ENCODE results near the gene CTNNA2.
"Not testable (repeated sequence)": the region's sequence is repeated elsewhere in the genome, so short reads cannot be mapped to it uniquely, and the experiment has no call there.

The CTNNA2 gene

DNA sequence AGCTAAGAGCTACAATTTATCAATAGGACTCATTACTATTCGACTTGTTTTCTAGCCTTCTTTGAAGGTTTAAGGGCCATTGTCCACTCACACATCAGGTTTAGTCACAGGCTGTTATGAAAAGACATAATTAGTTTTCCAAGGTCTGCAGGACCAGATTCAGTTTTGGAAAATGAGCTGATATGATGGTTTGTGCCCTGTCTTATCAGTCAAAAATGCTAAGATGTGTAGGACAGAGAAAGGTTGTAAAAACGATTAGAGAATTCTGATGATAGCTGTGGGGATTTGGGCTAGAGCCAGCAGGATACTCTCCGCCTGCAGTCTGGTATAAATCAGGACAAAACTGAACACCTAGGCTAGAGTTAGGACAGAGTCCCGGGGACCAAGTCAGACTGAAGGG lies 578.4 kb downstream of the CTNNA2 start:
- Mint-ChIP-seq H3K27me3 (no peaks in the 10 kb centered on the region), H3K9me3 (no peaks in the 10 kb centered on the region), H3K36me3 (ENCODE audit: low read depth) (no peaks in the 10 kb centered on the region), H3K4me1 (no peaks in the 10 kb centered on the region), H3K27ac (no peak overlapping the region), H3K4me3 (no peak overlapping the region)
- ATAC-seq (no peak), DNase-seq (no peak)

DNA sequence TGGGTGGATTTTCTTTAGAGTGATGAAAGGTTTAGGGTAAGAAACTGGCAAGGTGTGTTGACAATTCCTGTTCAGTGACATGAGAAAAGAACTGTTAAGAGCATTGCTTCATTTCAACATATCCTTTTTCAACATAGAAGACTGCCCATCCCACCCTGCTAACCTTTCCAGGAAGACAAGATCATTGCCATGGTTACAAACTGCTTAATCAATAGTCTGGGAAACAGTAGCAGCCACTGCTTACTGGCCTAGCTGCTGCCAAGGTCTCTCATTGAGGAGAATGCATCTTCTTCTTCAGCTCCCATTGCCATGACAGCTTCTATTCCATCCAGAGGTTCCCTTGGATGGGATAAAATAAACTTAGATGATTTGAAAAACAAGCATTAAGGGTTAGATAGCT lies 579.6 kb downstream of the CTNNA2 start:
- DNase-seq, result no peak
- no peak for ATAC-seq
- Mint-ChIP-seq H3K27ac (no peak overlapping the region), H3K9me3 (no peaks in the 10 kb centered on the region), H3K4me3 (no peak overlapping the region), H3K36me3 (ENCODE audit: low read depth) (no peaks in the 10 kb centered on the region), H3K27me3 (no peaks in the 10 kb centered on the region), H3K4me1 (no peaks in the 10 kb centered on the region)

DNA sequence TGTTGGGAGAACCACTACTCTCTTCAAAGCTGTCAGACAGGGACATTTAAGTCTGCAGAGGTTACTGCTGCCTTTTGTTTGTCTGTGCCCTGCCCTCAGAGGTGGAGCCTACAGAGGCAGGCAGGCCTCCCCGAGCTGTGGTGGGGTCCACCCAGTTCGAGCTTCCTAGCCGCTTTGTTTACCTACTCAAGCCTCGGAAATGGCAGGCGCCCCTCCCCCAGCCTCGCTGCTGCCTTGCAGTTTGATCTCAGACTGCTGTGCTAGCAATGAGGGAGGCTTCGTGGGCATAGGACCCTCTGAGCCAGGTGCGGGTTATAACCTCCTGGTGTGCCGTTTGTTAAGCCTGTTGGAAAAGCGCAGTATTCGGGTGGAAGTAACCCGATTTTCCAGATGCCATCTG lies 585.7 kb downstream of the CTNNA2 start:
- not testable (repeated sequence) for DNase-seq, H3K27ac Mint-ChIP-seq, ATAC-seq

DNA sequence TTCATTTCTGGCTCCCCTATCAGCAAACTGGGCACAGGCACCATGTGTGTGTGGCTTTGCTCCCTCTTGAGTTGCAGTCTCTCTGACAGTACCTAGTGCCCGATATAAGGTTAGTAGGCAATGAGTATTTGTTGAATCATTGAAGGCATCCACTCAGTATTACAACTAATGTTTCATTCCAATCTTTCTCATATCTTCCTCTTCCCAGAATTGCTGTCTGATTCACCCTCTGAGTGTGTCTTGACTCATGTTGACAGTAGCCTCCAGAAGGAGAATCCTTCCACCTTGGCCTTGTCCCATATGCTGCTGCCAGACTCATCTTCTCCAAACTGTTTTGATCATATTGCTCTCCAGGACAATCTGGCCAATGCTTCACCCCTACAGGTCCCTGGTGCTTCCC lies 589.2 kb downstream of the CTNNA2 start:
- ATAC-seq (no peak), DNase-seq (no peak)
- H3K27ac Mint-ChIP-seq, result no peak overlapping the region
- H3K4me1 Mint-ChIP-seq, result no peaks in the 10 kb centered on the region
- no peak overlapping the region for H3K4me3 Mint-ChIP-seq
- H3K9me3 Mint-ChIP-seq, result peaks cover 14% of the 10 kb centered on the region
- H3K36me3 Mint-ChIP-seq (ENCODE audit: low read depth), result no peaks in the 10 kb centered on the region
- H3K27me3 Mint-ChIP-seq, result no peaks in the 10 kb centered on the region

More for the DNA sequence above, 585.7 kb downstream of the CTNNA2 start:
- not testable (repeated sequence) for H3K27me3 Mint-ChIP-seq; H3K4me1 Mint-ChIP-seq; H3K4me3 Mint-ChIP-seq; H3K36me3 Mint-ChIP-seq (ENCODE audit: low read depth)
- peaks cover 14% of the 10 kb centered on the region for H3K9me3 Mint-ChIP-seq

DNA sequence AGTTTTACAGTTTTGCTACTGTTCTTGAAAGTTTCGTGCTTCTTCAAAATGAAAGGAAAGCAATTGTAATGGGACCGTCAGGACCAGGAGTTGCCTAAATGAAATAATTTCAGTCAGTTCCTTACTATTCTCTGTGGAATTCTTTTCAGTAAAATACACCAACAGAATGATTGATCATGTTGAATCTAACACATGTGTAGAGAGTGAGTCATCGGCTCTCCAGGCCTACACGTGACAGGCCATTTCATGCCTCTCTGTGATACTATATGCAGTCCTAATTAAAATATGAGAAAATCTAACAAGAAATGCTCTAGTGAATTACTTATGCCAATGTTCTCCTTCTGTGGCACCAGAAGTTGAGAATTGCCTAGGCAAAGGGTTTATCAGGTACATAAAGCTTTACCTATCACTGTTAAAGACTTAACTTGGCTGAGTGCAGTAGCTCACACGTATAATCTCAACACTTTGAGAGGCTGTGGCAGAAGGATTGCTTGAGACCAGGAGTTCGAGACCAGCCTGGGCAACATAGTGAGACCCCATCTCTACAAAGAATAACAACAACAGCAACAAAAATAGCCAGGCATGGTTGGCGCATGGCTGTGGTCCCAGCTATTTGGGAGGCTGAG lies 592.3 kb downstream of the CTNNA2 start:
- H3K4me3 Mint-ChIP-seq, result no peak overlapping the region
- peaks cover 7% of the 10 kb centered on the region for H3K9me3 Mint-ChIP-seq
- no peaks in the 10 kb centered on the region for H3K36me3 Mint-ChIP-seq (ENCODE audit: low read depth)
- no peaks in the 10 kb centered on the region for H3K4me1 Mint-ChIP-seq
- DNase-seq (no peak), ATAC-seq (no peak)
- no peaks in the 10 kb centered on the region for H3K27me3 Mint-ChIP-seq
- no peak overlapping the region for H3K27ac Mint-ChIP-seq

DNA sequence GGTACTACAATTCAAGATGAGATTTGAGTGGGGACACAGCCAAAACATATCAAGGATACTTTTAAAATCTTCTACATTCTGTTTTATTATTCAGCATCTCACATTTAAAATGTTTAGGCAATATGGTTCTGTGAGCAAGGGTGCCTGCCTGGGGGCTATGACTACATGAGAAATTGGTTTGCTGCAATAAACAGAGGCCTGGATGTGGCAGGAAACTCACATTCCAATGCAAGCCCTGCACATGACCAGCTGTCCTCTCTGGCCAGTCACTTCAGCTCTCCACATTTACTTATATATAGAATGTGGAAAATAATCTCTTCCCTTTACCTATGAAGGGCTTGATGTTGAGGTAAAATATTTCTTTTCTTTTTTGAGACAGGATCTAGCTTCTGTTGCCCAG lies 598.3 kb downstream of the CTNNA2 start:
- H3K27me3 Mint-ChIP-seq, result no peaks in the 10 kb centered on the region
- H3K36me3 Mint-ChIP-seq (ENCODE audit: low read depth), result no peaks in the 10 kb centered on the region
- ATAC-seq, result no peak
- H3K9me3 Mint-ChIP-seq, result peaks cover 6% of the 10 kb centered on the region
- DNase-seq, result no peak
- H3K4me1 Mint-ChIP-seq, result no peaks in the 10 kb centered on the region
- H3K27ac Mint-ChIP-seq, result no peak overlapping the region
- H3K4me3 Mint-ChIP-seq, result no peak overlapping the region

DNA sequence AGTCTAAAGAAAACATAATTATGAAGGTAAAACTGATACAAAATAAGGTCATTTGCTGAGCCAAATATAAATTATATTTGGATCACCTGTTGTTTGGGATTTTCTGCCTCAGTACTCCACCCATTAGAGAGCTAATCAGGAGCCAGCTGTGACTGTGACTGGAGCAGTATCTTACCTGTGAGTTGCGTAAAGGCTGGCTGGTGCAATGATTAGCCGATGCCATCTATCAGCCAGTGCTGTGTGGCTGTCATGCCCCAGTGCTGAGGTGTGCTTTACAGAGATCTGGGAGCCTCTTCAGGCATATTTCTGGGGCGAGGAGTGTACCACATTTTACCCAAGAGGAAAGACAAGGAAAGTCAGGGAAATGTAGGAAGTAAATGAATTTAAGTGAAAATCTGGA lies 599.9 kb downstream of the CTNNA2 start:
- no peaks in the 10 kb centered on the region for H3K27me3 Mint-ChIP-seq
- H3K27ac Mint-ChIP-seq, result no peak overlapping the region
- no peak overlapping the region for H3K4me3 Mint-ChIP-seq
- H3K36me3 Mint-ChIP-seq (ENCODE audit: low read depth), result no peaks in the 10 kb centered on the region
- ATAC-seq (no peak), DNase-seq (no peak)
- H3K9me3 Mint-ChIP-seq, result peaks cover 6% of the 10 kb centered on the region
- no peaks in the 10 kb centered on the region for H3K4me1 Mint-ChIP-seq

DNA sequence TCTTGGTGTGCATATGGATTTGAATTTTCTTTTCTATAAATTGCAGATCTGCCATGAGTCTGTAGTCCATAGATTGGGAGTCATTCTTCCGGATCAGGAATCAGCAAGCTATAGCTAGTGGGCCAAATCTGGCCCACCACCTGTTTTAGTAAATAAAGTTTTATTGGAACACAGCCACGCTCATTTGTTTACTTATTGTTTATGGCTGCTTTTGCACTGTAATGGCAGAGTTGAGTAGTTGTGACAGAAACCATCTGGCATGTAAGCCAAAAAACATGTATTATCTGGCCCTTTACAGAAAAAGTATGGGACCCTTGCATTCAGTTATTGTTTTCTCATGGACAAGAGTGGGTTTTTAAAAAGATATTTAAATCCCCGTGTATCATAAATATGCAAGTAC lies 600.5 kb downstream of the CTNNA2 start:
- H3K27me3 Mint-ChIP-seq, result no peaks in the 10 kb centered on the region
- no peak for DNase-seq
- H3K27ac Mint-ChIP-seq, result no peak overlapping the region
- H3K4me1 Mint-ChIP-seq, result no peaks in the 10 kb centered on the region
- no peak for ATAC-seq
- no peak overlapping the region for H3K4me3 Mint-ChIP-seq
- no peaks in the 10 kb centered on the region for H3K36me3 Mint-ChIP-seq (ENCODE audit: low read depth)
- H3K9me3 Mint-ChIP-seq, result peaks cover 6% of the 10 kb centered on the region

DNA sequence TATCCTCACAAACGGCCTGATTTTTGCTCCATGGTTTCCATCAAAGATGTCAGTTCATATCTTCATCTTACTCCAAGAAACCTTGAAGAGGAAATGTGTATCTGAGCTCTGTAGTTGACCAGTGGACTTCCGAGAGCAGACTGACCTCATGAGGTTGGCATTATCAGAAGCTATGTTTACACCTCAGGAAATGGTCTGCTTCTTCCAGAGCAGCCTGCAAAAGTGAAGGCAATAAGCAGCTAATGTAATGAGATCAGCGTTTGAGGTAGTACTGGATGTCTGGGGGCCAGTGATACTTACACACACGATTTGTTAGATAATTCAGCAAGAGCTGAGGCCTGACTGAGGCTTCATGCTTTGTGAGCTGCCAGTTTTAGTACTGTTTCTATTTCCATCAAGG lies 602.0 kb downstream of the CTNNA2 start:
- H3K36me3 Mint-ChIP-seq (ENCODE audit: low read depth), result no peaks in the 10 kb centered on the region
- H3K9me3 Mint-ChIP-seq, result peaks cover 6% of the 10 kb centered on the region

DNA sequence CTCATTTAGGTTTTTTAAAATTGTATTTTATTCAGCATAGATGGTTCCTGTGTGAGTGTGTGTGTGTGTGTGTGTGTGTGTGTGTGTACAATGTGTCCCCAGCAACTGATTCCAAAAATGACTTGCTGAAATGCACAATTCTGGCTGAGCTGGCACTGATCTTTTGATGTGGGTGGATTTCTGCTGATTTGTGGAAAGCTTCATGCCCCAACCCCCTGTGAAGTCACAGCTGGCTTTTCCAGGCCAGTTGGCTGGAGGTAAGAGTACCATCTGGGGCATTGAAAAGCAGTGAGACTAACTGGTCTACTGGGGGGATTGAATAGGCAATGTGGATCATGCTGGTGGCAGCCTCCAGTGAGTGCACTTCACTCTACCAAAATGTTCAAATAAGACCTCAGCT lies 604.5 kb downstream of the CTNNA2 start:
- Mint-ChIP-seq H3K27me3 (no peaks in the 10 kb centered on the region), H3K4me3 (no peak overlapping the region), H3K36me3 (ENCODE audit: low read depth) (no peaks in the 10 kb centered on the region), H3K27ac (no peak overlapping the region), H3K4me1 (no peaks in the 10 kb centered on the region), H3K9me3 (no peaks in the 10 kb centered on the region)
- DNase-seq (no peak), ATAC-seq (no peak)

More for the DNA sequence above, 602.0 kb downstream of the CTNNA2 start:
- no peak for ATAC-seq
- no peak for DNase-seq
- H3K27ac Mint-ChIP-seq, result no peak overlapping the region
- no peaks in the 10 kb centered on the region for H3K4me1 Mint-ChIP-seq
- H3K4me3 Mint-ChIP-seq, result no peak overlapping the region
- no peaks in the 10 kb centered on the region for H3K27me3 Mint-ChIP-seq

DNA sequence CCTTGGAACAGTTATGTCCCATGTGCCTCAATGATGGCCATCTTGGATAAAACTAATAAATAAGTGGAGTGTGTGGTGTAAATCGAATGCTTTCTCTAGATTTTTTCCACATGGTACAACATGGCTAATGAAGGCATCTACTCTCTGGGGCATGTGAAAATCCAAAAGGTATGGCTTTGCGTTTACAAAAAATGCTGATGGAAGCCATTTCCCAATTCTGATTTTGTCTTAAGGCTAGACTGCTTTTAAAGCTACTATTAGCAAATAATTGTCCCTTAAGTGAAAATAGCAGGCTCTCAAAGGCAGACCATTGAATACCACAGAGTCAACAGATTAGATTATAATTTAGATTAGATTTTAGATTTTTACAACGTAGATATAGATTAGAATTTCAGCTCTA lies 608.0 kb downstream of the CTNNA2 start:
- Mint-ChIP-seq H3K4me1 (no peaks in the 10 kb centered on the region), H3K4me3 (no peak overlapping the region), H3K27ac (no peak overlapping the region), H3K36me3 (ENCODE audit: low read depth) (no peaks in the 10 kb centered on the region), H3K27me3 (no peaks in the 10 kb centered on the region), H3K9me3 (peaks cover 6% of the 10 kb centered on the region)
- ATAC-seq, result no peak
- DNase-seq, result no peak

DNA sequence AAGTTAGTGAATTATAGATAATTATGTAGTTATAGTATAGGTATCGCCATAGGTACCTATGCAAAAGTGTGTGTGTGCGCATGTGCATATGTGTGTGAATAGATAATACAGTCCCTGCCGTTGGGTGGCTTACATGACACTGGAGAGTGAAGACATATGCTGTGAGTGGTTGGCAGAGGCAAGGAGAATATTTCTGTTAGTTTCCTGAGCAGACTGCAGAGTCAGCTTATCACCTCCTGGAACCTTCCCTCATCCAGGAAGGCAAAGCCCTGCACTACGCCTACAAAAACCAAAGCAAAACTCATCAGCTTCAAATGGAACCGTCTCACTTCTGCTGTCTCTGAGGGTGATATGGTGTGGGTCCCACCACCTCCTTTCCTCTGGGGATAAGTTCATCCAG lies 609.8 kb downstream of the CTNNA2 start:
- peaks cover 8% of the 10 kb centered on the region for H3K9me3 Mint-ChIP-seq

DNA sequence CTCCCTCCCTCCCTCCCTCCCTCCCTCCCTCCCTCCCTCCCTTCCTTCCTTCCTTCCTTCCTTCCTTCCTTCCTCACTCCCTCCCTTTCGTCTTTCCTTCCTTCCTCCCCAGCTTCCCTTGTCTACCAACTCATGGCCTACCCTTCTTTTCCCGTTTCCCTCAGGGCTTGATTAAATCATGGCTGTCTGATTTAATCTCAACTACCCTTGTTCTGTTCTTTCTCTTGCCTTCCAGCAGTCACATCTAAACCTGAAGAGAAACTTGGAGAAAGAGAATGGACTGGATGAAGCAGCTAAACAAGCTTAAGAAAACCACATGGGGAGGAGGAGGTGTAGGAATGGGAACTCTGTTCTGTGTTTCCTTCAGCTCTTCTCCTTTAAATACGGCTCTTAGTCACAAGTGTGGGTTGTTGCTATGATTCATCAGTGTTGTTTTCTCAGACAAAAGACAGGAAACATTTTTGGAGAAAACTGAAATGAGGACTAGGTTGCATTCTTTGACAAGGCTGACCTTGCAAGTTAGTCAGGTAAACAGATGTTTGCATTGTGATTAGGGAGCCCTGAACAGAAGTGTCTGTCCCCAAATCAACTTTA lies 613.8 kb downstream of the CTNNA2 start:
- H3K27me3 Mint-ChIP-seq, result no peaks in the 10 kb centered on the region
- H3K4me3 Mint-ChIP-seq, result no peak overlapping the region
- DNase-seq (no peak), ATAC-seq (no peak)
- H3K4me1 Mint-ChIP-seq, result no peaks in the 10 kb centered on the region
- no peaks in the 10 kb centered on the region for H3K36me3 Mint-ChIP-seq (ENCODE audit: low read depth)
- H3K27ac Mint-ChIP-seq, result no peak overlapping the region
- peaks cover 11% of the 10 kb centered on the region for H3K9me3 Mint-ChIP-seq

More for the DNA sequence above, 609.8 kb downstream of the CTNNA2 start:
- H3K4me1 Mint-ChIP-seq, result no peaks in the 10 kb centered on the region
- H3K4me3 Mint-ChIP-seq, result no peak overlapping the region
- no peaks in the 10 kb centered on the region for H3K27me3 Mint-ChIP-seq
- H3K27ac Mint-ChIP-seq, result no peak overlapping the region
- H3K36me3 Mint-ChIP-seq (ENCODE audit: low read depth), result no peaks in the 10 kb centered on the region
- ATAC-seq (no peak), DNase-seq (no peak)

DNA sequence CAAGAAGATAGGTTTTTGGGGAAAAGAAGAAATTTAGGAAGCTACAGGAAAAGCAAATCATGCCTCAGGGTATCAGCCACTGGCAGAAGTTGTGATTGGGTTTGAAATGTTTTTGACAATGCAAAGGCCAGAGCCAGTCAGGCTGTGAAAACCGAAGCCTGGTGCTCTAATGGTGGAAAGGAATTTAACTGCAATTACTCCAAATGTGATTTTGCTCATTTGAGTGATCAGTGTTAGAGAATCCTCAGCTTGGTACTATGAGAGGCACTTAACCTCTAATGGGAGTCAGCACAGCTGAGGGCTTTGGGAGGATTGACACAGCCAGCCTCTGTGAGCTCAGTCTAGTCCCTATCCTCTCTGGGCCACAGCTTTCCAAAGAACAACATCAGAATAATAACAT lies 615.2 kb downstream of the CTNNA2 start:
- DNase-seq, result no peak
- ATAC-seq, result no peak
- H3K4me3 Mint-ChIP-seq, result no peak overlapping the region
- H3K4me1 Mint-ChIP-seq, result no peaks in the 10 kb centered on the region
- H3K36me3 Mint-ChIP-seq (ENCODE audit: low read depth), result no peaks in the 10 kb centered on the region
- H3K27me3 Mint-ChIP-seq, result no peaks in the 10 kb centered on the region
- peaks cover 11% of the 10 kb centered on the region for H3K9me3 Mint-ChIP-seq
- H3K27ac Mint-ChIP-seq, result no peak overlapping the region

DNA sequence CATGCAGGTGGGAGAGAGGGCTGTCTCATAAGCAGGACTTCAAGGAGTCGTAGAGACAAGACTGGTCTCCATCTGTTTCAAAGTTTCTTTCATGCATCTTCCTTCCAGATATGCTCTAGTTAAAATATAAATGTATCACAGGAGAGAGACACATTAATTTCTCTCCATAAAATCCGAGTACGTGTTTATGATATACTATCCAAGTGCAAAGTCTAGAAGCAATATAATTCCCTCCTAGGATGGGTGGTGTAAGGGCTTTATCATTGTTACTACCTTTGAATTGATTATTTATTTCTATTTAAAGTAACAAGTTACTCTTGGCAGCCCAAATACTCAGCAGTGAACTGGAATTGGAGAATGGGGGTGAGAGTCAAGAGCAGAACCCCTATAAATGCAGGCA lies 619.4 kb downstream of the CTNNA2 start:
- no peak for DNase-seq
- H3K4me1 Mint-ChIP-seq, result no peaks in the 10 kb centered on the region
- H3K9me3 Mint-ChIP-seq, result peaks cover 22% of the 10 kb centered on the region
- ATAC-seq, result no peak
- no peaks in the 10 kb centered on the region for H3K36me3 Mint-ChIP-seq (ENCODE audit: low read depth)
- H3K27ac Mint-ChIP-seq, result no peak overlapping the region
- H3K27me3 Mint-ChIP-seq, result no peaks in the 10 kb centered on the region
- no peak overlapping the region for H3K4me3 Mint-ChIP-seq

DNA sequence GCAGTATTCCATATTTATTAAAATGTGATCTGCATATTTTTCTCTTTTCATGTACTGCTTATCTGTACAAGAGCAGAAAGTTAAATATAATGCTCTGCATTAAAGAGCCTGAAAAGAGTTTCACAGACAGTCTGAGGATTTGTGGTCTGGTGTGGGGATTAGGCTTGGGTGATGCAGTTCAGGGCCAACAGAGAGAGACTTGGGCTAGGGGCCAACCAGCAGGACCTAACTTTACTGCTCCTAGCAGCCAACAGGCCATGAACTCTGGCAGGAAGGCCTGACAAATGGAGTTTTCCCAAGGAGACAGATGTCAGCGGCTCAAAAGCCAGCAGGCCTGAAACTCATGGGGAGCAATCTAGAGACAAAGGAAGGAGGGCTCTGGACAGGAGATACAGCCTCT lies 622.1 kb downstream of the CTNNA2 start:
- no peaks in the 10 kb centered on the region for H3K27me3 Mint-ChIP-seq
- H3K4me3 Mint-ChIP-seq, result no peak overlapping the region
- ATAC-seq (no peak), DNase-seq (no peak)
- H3K9me3 Mint-ChIP-seq, result peaks cover 31% of the 10 kb centered on the region
- no peak overlapping the region for H3K27ac Mint-ChIP-seq
- no peaks in the 10 kb centered on the region for H3K4me1 Mint-ChIP-seq
- no peaks in the 10 kb centered on the region for H3K36me3 Mint-ChIP-seq (ENCODE audit: low read depth)
